Measurements from ENCODE around the gene AGAP4.
"Not testable (repeated sequence)": the region's sequence is repeated elsewhere in the genome, so short reads cannot be mapped to it uniquely, and the experiment has no call there.

GRCh38 chr10:45794761-45795160, 52.5 kb downstream of the AGAP4 start:
- TF ChIP-seq POLR2AphosphoS5 (IDR thresholded peaks at IDR 0.05; ENCODE audit: low read depth, low read length); TAF1 (IDR thresholded peaks at IDR 0.05; ENCODE audit: low read depth, low read length); POLR2A (IDR thresholded peaks at IDR 0.05; ENCODE audit: low read depth, low read length); SPI1 (IDR thresholded peaks at IDR 0.05; ENCODE audit: low read depth, low read length); POU2F2 (IDR thresholded peaks at IDR 0.05; ENCODE audit: low read depth, low read length); PAX5 (IDR thresholded peaks at IDR 0.05; ENCODE audit: insufficient read depth, low read length, severe bottlenecking): not testable (repeated sequence)

Data from GM12891 (cell line).